Measurements from ENCODE around the gene C20orf144.

Gene C20orf144

DNA sequence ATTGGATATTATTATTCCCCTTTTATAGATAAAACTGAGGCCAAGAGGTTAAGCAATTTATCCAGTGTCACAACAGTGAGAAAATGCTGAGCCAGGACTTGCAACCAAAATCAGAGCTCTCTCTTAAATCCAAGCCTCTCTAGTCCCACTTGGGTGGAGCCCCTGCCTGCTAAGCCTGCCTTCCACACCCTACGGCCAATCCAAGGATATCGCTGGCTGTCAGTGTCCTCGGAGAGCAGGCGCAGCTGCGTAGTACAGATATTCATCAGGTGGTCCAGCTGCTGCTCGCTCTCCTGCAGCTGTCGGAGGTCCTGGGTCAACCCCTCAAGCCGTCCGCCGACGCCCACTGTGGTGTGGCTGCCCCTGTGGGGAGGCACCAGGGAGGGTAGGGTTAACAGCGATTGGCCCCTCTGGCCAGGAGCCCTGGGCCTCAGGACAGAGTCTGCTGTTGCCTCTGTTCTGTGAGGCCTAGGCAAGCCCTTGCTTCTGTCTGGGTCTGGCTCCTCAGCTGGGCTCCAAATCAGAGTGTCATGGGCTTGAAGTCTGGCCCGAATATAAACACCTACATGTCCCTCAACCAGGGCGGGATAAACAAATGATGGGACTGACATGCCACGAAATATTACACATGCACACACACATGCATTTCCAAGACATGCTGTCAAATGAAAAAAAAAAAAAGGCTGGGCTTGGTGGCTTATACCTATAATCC is 16.0 kb downstream of the C20orf144 start:
- ATAC-seq, result no peak

DNA sequence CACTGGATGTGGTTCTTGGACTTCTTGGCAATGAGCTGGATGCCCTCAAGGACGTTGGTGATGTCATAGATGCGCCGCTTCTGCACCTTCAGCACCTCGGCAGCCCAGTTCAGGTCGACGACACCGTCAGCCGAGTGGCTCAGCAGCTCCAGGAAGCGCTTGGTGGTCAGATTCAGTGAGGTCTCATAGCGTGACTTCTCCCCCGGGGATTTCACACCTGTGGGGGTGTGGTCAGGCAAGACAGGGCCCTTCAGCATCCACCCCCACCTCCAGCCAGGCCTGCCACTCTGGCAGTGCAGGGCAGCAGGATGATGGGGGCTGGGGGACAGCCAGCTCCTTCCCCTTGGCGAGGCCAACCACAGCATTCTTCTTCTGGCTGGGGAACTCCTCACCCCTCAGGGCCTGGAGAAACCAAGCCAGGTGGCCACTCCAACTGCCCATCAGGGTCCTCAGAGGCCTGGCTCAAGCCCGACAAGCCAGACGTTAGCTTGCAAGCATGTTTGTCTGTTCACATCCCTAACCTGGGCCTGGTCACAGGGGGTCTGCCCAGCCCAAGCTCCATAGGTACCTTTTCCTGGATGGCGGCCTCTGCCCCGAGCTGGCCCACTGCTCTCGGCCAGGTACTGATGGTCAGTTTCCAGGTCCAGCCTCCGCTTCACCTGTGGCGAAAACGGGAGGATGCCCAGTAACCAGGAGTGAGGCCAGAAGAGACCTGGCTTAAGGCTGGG is 17.8 kb downstream of the C20orf144 start:
- peak; percentile 51 to 64 for ATAC-seq

DNA sequence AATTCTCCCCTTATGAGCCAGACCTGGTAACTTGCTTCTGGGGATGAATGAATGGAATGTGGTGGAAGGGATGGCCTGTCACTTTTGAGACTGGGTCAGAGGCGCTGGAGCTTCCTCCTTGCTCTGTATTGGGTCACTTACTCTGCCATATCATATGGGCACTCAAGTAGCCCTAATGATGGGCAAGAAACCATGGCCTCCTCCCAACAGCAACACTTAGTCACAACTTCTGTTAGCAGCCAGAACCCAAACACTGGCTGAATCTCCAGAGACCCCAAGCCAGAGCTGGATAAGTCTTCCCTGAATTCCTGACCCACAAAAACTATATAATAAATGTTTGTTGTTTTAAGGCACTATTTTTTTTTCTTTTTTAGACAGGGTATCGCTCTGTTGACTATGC is 18.6 kb downstream of the C20orf144 start:
- ATAC-seq, result no peak

DNA sequence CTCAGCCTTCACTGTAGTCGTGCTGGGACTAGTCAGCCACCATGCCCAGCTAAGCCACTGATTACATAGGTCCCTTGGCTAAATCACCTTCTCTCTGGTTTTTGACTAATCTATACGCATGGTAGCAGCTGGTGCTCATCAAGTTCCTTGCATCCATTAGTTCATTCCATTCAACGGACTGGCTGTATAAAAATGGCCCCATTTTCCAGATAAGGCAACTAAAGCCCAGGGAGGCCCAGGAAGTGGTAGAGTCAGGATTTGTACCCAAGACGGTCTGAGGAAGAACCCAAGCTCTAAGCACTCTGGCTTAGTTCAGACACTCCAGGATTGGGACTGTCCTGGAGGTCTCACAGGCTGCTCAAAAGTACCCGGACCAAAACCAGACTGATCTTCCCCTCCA is 19.2 kb downstream of the C20orf144 start:
- ATAC-seq, result no peak

DNA sequence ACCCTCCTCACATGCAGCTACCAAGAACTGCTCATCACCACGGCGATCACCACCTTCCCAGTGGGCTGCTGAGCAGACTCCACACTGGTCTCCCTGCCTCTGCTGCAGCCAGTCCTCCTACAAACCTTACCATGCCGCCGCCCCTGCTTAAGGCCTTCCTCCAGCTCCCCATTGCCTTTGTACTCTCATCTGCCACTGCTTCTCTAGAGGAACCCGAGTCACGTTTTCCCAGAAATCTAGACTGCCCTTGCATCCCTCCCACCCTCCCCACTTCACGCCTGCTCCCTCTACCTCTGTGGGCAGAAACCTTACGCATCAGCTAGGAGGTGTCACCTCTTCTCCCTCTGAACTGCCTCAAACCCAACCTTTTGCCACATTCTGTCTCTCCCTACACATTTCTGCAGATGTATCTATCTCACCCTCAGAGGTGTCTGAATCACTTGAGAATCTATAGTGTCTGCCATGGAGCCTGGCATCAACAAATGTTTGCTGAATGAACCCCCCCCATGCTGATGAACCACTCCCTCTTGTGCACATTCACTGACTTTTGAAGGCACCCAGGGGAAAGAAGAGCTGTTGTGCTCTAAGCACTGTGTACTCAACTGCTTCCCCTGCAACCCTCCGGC is 19.7 kb downstream of the C20orf144 start:
- ATAC-seq, result no peak

DNA sequence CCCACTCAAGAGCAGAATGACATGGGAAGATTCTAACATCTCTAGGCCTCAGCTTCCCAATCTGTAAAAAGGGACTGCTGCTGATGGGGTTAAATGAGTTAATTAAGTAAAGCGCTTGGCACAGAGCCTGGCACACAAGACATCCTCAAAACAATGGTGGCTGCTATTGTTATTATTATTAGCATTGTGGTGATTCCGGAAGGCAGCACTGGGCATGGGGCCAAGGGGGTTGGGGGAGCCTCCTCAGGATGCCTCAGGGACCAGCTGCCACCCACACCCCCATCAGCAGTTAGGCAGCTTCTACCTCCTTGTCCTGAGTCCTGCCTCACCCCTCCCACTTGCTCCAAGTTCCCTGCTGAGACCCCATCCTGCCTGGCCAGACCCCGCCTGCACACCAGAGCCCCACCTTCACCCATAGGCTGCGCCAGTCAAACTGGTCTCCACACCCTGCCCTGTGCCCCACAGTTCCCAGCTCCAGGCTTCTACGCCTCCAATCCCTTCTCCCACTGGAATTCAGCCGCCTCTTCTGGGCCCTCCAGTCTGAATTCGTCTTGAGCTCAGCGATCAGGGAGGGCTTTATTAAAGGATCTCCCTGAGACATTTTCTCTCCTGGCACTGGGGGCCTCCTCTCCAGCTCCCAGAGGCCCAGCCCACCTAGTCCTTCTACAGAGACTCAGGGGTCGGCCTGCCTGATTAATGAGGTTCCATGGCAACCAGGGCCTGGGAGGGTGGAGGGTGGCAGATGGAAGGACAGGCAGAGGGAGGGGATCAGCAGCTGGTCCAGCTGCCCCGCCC is 22.6 kb downstream of the C20orf144 start:
- no peak for ATAC-seq

DNA sequence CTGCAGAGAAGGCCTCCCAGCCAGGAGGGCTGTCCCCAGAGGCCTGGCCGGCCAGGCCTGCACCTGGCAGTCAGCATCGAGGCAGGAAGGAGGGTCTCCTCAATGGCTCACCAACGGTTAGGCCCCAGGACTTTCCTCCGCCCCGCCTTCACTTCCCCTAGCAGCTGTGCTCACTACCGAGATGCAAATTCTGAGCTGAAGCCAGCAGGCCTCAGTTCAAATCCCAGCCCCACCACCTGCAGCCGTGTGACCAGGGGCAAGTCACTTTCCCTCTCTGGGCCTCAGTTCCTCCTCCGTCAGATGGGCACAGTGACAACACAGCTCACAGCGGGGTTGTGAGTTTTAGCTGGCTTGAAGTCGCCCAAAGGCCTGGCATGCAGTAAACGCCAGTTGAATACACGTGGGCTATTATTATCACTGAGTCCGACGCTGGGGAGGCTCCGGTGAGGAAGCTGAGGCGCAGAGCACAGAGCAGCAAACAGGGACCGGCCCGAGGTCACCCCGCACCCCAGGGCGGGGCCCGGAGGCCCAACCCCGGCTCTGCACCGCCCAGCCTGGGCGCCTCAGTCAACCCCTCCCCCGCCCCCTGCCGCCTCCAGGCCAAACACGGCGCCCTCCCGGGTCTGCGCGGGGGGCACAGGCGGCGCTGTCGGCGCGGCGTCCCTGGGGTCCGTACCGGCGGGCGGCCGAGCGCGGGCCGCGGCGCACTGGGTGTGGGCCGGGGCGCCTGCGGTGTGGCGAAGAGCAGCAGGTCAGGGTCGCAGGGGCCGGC is 23.4 kb downstream of the C20orf144 start:
- ATAC-seq, result peak; percentile 38 to 41

DNA sequence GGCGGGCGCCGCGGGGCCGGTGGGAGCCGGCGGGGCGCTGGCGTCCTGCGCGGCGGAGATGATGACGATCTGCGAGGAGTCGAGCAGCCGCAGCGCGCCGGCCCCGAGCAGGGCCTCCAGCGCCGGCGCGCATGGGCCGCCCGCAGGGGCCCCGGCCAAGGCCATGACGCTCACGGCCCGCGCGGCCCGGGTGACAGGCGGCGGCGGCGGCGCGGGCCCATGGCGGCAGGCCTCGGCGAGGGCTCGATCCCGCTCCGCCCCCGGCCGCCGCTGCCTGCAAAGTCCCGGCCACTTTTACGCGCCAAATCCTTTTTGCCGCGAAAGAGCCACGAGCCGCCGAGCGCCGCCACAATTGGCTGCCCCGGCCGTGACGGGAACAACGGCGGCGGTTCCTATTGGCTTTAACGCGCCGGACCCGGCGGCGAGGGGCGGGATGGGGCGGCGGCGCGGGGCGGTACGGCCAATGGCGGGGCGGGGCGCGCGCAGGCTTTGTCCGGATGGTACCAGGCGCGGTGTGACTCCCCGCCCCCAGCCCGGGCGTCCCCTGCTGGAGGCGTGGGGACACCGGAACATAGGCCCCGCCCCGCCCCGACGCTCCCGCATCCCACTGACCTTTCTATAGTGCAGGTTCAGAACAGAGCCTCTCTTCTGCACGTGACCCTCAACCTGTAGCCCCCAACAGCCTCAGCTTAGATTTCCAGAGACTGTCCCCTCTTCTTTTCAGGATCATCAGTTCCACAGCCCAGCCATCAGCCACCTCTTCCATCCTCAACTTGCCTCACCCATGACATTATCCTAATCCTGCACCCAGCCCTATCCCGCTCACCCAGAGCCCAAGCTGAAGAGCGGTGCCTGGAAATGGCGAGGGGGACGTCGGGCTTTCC is 24.2 kb downstream of the C20orf144 start, which contains the start of gene E2F1:
TSS of gene E2F1 (minus strand) at position 286 of the 884 bp plus-strand sequence. CDS start at position 165, 121 bp downstream.
- ATAC-seq, result peak; percentile 93

DNA sequence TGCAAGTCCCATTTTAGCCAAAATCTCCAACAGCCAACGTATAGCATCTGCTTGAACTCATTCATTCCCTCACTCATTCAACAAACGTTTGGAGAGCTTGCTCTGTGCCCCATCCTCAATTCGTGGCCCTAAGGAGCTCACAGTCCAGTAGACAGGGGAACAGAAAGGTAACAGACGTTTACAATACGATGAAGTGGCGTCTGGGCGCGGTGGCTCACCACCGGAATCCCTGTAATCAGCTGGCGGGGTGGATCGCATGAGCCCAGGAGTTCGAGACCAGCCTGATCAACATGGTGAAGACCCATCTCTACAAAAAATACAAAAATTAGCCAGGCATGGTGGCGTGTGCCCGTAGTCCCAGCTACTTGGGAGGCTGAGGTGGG is 24.8 kb downstream of the C20orf144 start:
- ATAC-seq, result no peak

DNA sequence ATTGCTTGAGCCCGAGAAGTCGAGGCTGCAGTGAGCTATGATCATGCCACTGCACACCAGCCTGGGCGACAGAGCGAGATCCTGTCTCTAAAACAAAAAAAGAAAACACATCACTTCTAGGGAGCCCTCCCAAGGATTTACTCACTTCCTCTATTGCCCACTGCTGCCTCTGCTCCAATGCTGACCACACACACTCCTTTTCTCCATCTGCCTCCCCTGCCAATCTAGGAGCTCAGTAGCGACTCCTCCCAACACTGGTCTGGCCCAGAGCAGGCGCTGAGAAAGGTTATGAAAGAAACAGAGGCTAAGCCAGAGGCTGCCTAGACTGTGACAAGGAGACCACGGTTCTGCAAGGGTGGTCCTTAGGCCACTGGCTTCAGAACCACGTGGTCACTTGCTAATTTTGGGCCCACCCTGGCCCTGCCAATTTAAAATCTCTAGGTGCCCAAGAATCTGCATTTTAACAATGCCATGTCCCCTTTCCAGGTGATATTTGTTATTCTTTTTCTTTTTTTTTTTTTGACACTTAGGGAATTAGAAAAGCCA is 25.3 kb downstream of the C20orf144 start:
- no peak for ATAC-seq

DNA sequence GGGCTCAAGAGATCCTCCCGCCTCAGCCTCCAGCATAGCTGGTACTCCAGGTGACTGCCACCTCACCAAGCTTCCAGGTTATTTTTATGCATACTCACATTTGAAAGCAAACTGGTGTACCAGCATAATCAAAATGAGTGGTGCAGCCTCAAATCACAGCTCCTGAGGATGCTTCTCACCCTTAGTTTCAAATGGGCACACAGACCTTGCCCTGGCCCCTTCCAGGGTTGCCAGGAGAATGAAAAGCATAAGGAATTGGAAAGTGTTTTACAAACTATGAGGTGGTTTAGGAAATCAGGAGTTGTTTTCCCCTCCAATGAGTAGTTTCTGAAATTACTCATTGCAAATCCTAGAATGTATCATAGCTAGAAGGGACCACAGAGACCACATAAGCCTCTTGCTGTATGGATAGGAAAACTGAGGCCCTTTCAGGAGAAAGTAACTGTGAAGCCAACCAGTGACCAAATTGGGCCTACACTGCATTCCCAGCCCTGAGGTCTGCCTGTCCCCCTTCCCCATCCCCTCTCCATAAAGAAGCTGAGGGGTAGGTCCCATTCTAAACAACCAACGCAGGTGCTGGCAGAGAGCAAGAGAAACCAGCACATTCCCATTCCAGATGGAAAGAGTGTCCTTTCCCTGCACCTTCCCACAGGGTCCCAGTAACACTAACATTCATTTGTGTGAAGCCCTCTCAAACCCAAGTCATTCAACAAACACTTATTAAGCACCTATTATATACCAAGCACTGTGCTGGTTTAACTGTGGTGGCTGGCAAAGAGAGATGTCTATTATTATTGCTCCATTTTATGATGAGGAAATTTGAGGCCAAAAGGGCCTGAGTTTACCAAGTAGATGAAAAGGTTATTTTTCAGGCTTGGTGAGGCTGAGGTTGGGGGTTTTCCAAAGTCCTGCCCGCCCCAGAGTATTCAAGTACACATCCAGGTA is 26.1 kb downstream of the C20orf144 start:
- ATAC-seq, result no peak

DNA sequence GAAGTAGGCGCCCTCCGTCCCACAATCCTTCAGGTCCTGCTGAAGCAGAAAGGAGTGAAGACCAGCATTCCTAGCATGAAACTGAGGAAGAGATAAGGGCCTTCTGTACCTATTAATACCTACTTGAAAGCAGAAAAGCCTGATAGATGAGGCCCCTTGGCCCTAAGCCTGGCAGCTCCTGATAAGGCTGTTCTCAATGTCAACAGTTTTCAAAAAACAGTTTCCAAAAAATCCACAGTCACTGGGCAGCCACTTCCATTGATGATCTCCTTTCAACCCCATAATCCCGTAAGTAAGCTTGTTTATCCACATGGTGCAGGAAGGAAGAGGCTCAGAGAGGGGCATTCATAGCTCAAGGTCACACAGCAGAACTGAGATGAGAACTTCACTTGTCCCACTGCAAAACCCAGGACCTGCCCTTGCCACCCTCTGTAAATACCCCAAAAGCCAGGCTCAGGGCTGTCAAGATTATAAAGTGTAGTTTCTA is 26.9 kb downstream of the C20orf144 start:
- no peak for ATAC-seq

DNA sequence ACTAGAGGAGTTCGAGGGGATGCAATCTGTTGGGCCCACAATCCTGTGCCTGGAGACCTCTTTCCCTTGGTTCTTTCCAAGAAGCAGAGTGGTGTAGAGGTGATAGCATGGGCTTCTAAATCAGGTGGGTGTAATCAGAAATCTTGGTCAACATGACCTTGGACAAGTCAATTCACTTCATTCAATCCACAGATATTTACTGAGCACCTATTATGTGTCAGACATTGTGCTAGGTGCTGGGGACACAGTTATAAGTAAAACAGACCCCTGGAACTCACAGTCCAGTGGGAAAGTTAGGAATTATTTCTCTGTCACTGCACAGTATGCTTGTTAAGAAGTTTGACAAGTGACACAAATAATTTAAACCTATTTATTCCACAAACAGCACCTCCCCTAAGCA is 27.4 kb downstream of the C20orf144 start:
- no peak for ATAC-seq

DNA sequence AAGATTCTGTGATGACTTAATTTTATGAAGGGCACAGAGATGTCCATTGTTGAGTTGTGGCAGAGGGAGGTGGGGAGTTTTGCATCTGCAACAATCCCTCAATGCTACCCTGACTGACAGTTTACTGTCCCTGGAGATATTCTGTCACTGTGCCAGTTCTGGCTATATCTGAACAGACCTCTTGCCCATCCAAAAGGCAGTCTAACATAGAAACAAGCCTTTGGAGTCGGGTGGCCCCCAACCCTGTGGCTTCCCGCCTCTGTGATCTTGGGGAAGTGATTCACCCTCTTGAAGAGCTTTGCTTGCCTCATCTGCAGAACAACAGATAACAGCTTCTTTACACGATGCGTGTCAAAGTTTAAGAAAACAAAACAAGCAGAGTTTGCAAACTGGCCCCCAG is 27.8 kb downstream of the C20orf144 start:
- peak in 1 of 2 donors; percentile 27 for ATAC-seq

DNA sequence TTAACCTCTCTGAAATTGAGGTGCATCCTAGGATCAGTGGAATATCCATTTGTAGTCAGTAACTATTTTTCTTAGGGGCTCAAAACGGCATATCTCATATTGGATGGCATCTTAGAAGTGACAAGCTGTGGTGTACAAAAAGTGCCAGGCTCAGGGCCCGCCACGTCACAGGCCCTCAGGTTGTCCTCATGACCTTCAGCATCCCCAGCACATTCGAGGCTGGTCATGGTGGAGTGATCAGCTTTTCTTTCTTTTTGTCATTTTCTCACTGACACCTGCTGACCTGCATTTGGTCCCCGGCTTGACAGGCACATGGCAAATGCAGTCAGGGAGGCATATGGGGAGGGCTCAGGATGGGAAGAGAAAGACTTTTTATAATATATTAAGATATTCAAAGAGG is 31.2 kb downstream of the C20orf144 start:
- ATAC-seq, result no peak

DNA sequence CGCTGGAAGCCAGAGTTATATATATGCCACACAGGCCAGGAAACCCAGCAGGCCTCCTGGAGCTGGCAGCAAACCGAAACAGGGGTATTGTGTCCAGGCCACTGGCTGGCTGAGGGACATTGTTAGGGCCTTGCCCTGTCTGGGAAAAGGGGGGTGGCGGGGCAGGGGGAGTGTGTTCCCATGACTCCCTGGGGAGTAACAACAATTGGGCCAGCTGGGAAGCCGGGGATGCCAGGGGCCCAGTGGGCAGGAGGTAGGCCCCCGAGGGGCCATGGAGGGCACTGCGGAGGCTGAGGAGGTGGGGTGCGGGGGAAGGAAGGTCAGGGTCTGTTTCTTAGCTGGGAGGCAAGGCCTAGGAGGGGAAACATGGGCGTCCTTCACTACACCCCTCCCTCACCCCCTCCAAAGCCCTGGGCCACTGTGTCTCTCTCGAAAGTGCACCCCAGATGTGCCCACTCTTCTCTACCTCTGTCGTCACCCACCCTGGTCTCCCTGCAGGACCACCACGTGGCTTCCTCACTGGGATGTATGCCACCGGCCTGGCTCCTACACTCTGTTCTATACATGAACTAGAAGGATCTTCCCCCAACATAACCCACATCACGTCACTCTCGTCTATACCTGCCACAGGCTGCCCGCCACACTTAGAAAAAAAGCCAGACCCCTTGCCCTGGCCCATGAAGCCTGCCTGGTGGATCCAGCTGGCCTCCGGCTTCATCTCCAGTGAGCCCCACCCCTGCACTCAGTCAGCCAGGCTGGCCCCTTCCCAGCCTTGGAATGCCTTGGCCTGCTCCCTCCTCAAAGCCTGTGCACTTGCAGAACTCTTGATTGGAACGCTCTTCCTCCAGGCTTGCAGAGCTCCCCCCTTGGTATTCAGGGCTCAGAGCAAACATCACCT is 31.9 kb downstream of the C20orf144 start:
- ATAC-seq, result no peak

DNA sequence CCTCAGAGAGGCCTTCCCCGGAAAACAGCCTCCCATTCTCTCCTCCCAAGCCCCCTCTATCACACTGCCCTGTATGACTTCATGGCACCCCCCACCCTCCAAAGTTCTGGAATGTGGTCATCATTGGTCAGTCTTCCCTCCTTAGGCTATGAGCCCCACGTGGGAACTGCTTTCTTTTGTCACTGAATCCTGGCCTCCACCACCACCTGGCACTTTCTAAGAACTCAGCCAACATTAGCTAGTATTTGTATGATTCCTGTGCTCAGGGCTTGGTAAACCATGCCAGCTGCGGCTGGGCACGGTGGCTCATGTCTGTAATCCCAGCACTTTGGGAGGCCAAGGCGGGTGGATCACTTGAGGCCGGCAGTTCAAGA is 32.5 kb downstream of the C20orf144 start:
- no peak for ATAC-seq

DNA sequence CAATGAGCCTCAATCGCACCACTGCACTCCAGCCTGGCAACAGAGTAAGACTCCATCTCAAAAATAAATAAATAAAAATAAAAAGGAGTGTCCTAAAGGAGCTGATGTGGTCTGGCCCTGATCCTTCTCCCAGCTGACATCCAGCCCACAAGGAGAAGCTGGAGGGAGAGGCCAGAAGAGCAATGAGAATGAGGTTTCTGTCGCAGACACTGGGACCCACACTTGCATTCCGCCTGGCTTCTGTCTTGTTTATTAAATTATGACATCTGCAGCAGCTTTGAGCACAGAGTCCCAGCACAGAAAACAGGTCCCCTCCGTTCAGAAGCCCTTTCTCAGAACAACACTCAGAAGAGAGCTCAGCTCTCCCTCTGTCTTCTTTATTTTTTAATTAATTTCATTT is 34.3 kb downstream of the C20orf144 start:
- ATAC-seq, result no peak
